ENCODE measurements around the gene AARS2. TPM values are rescaled to one million over a fixed set of nuclear protein-coding genes. Genes with fewer than 3 reads are reported as not detected.

Gene AARS2
- total and polyA plus RNA-seq, 10 of the 15 experiments (the other 5 are each of a cell fraction or from before 2014, with no cell fraction given): 0.71 to 18.3 (median 12.7) TPM

GRCh38 chr6:44289726-44290260 is 23.4 kb downstream of the AARS2 start:
- no peak for TF ChIP-seq SP1 (IDR thresholded peaks at IDR 0.05; ENCODE audit: low read depth, low read length)
- no peak for TF ChIP-seq GATAD2B (conservative IDR thresholded peaks at IDR 0.05; ENCODE audit: low read depth)
- no peak for TF ChIP-seq SUZ12 (IDR thresholded peaks at IDR 0.05; ENCODE audit: unreplicated experiment)
- TF ChIP-seq ATF7 (IDR thresholded peaks at IDR 0.05; ENCODE audit: low read depth): no peak
- TF ChIP-seq PML (IDR thresholded peaks at IDR 0.05; ENCODE audit: low read length): no peak
- no peak for TF ChIP-seq ZNF274 (IDR thresholded peaks at IDR 0.05; ENCODE audit: insufficient read depth, insufficient read length)
- no peak for TF ChIP-seq ZBED1 (IDR thresholded peaks at IDR 0.05; ENCODE audit: borderline replicate concordance)
- TF ChIP-seq ZZZ3 (IDR thresholded peaks at IDR 0.05; ENCODE audit: control insufficient read depth, insufficient read length, low read depth): no peak
- TF ChIP-seq RBBP5 (conservative IDR thresholded peaks at IDR 0.05): no peak
- no peak for TF ChIP-seq RFX5 (IDR thresholded peaks at IDR 0.05; ENCODE audit: low read depth, low read length)
- no peak for TF ChIP-seq MAX (IDR thresholded peaks at IDR 0.05; ENCODE audit: low read depth, low read length)
- no peak for TF ChIP-seq WRNIP1 (IDR thresholded peaks at IDR 0.05; ENCODE audit: borderline replicate concordance, low read depth, low read length)
- no peak for TF ChIP-seq NFYA (IDR thresholded peaks at IDR 0.05; ENCODE audit: borderline replicate concordance, low read depth, low read length)
- H3K9ac ChIP-seq (ENCODE audit: control insufficient read depth, insufficient read depth, low read length): no peak overlapping the region
- intact Hi-C loops (cut with micrococcal nuclease; ENCODE audit: unreplicated experiment) (no loop called here), in situ Hi-C loops (cut with MboI) (no loop called here)
- H3K27ac ChIP-seq (ENCODE audit: control insufficient read depth, insufficient read depth): no peak overlapping the region
- H3K79me2 ChIP-seq (ENCODE audit: control insufficient read depth, insufficient read depth, low read length): no peaks in the 10 kb centered on the region
- ATAC-seq (no peak), DNase-seq (ENCODE audit: low read depth, low spot score) (no peak), FAIRE-seq (no peak)
- RAD21 ChIA-PET (ENCODE audit: unreplicated experiment): no interaction called here
- no peak overlapping the region for H3K4me3 ChIP-seq
- H3K27me3 ChIP-seq (replicated peaks in 1 of 2; ENCODE audit: control insufficient read depth in 2 of 2, insufficient read depth in 2 of 2, low read length in 1 of 2): peaks cover 0 to 3% of the 10 kb centered on the region in 2 experiments; a peak in 3 of 4 replicates
- WGBS (ENCODE audit: insufficient coverage, insufficient replicate concordance, low lambda C conversion rate, missing lambda C conversion rate): 15% methylated on average over 7 of the region's 7 CpGs
- H3K4me1 ChIP-seq (ENCODE audit: control insufficient read depth, insufficient read depth, low read length): no peaks in the 10 kb centered on the region
- CTCF ChIA-PET: no interaction called here
- no peaks in the 10 kb centered on the region for H3K36me3 ChIP-seq (ENCODE audit: control insufficient read depth in 2 of 2, insufficient read depth in 2 of 2, low read length in 1 of 2)
- H4K20me1 ChIP-seq (ENCODE audit: control insufficient read depth, insufficient read depth): no peaks in the 10 kb centered on the region
- POLR2A ChIA-PET: no interaction called here
- H3K9me3 ChIP-seq (replicated peaks; ENCODE audit: control insufficient read depth, insufficient read depth, low read length): no peaks in the 10 kb centered on the region
- no peak overlapping the region for H2AFZ ChIP-seq (ENCODE audit: control insufficient read depth, low read depth, low read length)
- H3K4me2 ChIP-seq (ENCODE audit: control insufficient read depth, insufficient read depth): no peak overlapping the region
- BruUV-seq (replicated peaks): no TSS peak
- SMC1A ChIA-PET (ENCODE audit: uncharacterized antibody, unreplicated experiment): no interaction called here
